Measurements from ENCODE around the gene LEPROT.
"Not testable (repeated sequence)": the region's sequence is repeated elsewhere in the genome, so short reads cannot be mapped to it uniquely, and the experiment has no call there.

Gene LEPROT

GRCh38 chr1:65440915-65441314 lies 20.4 kb downstream of the LEPROT start:
- no peak for DNase-seq

- no peak for DNase-seq
Measured at GRCh38 chr1:65441464-65441863, 21.0 kb downstream of the LEPROT start.

GRCh38 chr1:65442442-65442841 lies 22.0 kb downstream of the LEPROT start:
- DNase-seq = no peak

DNA sequence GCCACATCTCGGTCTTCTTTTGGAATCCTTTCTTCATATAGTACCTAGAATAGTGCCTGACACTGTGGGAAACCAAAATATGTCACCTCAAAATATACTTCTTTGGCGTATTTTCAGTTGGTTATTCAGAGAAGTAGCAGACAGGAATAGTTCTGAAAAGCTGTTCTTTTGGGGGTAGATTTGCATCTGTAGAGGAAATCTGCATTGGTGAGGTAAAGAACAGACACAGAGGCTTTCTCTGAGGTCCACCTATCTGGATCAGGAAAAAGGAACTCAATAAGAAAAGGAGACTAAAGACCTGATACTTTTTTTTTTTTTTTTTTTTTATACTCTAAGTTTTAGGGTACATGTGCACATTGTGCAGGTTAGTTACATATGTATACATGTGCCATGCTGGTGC lies 23.2 kb downstream of the LEPROT start:
- DNase-seq = no peak

- DNase-seq = no peak
Measured at GRCh38 chr1:65444128-65444640, 23.7 kb downstream of the LEPROT start.

- no peak for DNase-seq
Measured at GRCh38 chr1:65445837-65446236, 25.4 kb downstream of the LEPROT start.

GRCh38 chr1:65449214-65449823 lies 28.9 kb downstream of the LEPROT start:
- DNase-seq = no peak

DNA sequence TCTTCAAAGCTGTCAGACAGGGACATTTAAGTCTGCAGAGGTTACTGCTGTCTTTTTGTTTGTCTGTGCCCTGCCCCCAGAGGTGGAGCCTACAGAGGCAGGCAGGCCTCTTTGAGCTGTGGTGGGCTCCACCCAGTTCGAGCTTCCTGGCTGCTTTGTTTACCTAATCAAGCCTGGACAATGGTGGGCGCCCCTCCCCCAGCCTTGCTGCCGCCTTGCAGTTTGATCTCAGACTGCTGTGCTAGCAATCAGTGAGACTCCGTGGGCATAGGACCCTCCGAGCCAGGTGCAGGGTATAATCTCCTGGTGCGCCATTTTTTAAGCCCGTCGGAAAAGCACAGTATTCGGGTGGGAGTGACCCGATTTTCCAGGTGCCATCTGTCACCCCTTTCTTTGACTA lies 35.2 kb downstream of the LEPROT start:
- not testable (repeated sequence) for DNase-seq

DNA sequence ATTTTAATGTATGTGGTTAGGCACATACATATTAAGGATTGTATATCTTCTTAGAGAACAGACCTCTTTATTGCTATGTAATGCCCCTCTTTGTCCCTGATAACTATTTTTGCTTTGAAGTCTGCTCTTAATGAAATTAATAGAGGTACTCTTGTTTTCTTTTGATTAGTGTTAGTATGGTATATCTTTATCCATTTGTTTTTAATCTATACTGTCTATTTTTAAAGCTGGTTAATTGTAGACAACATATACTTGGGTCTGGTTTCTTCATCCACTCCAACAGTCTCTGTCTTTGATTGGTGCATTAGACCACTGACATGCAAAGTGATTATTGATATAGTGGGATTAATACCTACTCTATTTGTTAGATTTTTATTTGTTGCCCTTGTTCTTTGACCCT lies 36.0 kb downstream of the LEPROT start:
- no peak for DNase-seq

GRCh38 chr1:65457868-65458267 lies 37.4 kb downstream of the LEPROT start:
- no peak for DNase-seq

DNA sequence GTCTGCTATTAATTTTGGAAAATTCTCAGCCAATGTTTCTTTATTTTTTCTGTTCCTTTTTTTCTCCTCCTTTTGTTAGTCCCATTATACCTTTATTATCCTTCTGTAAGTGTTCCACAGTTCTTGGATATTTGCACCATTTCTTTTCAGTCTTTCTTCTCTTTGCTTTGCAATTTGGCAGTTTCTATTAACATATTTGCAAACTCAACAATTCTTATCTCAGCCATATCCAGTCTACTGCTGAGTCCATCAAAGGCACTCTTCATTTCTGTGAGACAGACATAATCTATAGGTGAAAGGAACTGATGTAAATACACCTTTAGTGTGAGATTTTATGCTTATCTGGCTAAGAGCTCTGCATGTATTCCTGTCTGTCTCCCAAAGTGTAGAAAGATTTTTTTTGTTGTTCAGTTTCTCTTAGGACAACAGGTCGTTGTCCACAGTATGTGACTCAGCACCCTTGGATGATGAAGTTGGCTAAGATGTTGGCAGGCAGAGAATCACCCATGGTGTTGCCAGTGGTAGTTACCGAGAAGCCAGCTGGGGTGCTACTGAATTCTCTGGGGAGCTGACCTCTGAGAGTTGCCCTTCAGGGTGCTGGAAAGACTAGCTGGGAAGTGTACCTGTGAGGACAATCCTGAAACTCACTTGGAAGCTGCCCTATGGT lies 38.4 kb downstream of the LEPROT start:
- no peak for DNase-seq

DNA sequence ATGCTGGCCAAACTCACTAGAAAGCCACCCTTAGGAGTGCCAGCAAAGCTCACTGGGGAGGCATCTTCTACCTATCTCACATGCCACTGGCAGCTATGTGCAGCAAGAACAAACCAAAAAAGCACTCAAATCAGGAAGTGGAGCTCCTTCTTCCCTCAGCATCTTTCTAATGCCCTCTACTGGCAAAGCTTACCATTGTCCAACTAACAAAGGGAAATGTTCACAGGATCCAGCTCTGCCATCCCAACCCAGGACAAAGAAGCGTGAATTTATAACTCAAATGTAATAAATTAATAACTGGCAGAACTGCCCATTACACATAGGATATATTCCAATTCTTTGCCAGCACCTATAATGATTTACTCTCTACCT lies 38.9 kb downstream of the LEPROT start:
- DNase-seq = no peak

- DNase-seq = not testable (repeated sequence)
Measured at GRCh38 chr1:65465837-65466236, 45.4 kb downstream of the LEPROT start.

GRCh38 chr1:65467536-65467935 lies 47.1 kb downstream of the LEPROT start:
- DNase-seq = peak; percentile 3

DNA sequence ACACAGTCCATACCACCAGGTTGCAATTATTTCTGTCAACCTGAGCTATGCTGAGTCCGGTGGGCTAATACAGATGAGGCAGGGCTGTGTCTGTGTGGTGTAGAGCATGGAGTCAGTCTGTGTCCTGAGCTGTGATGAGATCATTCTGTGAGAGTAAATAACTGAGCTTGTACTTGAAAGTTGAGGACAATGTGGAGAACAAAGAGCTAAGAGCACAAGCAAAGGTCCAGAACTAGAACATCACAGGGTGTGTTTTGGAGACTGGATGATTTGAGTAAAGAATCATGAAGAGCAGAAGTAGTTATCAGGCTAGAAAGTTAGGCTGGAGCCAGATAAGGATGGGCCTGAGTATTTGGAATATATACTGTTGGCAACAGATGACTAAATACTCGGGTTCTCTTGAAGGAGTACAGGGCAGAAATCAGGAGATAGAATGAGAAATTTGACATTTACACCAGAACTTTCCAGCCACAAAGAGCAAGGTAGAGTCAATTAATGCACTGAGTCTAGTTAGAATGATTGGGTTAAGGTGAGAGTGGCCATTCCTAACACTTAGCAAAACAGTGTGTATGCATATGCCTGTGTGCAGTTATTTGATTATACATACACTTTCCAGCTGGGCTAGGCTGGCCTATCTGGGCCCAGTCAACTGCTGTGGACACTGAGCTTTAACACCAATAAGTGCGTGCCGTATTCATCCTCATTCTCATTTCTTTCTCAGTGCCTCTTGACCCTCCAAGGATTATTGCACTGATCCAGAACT lies 48.8 kb downstream of the LEPROT start:
- DNase-seq = no peak

- DNase-seq = peak; percentile 56
Measured at GRCh38 chr1:65469889-65470340, 49.4 kb downstream of the LEPROT start.

GRCh38 chr1:65470766-65471165 lies 50.3 kb downstream of the LEPROT start:
- DNase-seq = no peak

DNA sequence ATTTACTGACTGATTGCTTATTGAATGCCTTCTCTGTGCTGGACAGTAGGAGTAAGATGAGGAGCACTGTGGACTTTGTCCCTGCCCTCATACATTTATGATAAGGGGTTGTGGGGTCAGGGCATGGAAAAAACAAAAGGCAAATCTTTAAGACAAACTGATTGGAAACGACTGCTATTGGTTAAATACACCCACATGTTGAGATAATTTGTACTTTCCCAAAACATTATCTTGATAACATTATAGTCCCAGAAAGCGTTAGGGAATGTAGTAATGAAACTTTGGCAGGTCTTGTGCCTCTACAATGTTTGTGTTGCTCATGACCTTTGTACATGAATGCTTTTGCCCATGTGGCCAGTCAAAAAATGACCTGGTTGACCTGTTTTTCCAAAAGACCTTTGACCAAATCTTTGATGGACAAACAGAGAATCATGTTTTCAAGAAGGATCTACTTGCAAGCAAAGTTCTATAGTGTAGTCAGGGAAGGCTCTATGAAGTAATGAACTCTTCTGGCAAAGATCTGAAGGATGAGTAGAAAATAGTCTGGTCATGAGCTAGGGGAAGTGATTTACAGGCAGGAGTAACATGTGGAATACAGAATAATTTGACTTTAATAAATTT lies 50.9 kb downstream of the LEPROT start:
- no peak for DNase-seq

DNA sequence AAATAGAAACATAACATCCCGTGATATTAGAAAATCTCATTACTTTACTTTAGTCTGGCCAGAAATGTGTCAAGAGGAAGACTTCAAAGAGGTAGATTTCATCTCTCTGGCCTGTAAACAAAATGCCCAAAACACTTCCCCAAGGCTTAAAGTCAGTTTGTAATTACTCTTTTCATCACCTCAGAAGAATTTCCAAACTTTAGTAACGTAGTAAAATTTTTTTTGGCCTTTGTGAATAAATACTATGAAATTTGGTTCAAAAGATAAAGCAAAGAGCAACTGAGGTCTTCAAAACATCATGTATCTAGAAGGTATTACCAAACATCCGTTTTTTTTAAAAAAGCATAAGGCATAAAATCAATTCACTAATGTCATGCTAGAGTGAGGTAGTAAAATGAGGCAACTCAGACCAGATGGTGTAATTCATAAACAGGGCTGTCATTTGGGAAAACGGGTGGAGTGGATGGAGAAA lies 51.4 kb downstream of the LEPROT start:
- no peak for DNase-seq

- DNase-seq = no peak
Measured at GRCh38 chr1:65476327-65476726, 55.9 kb downstream of the LEPROT start.

DNA sequence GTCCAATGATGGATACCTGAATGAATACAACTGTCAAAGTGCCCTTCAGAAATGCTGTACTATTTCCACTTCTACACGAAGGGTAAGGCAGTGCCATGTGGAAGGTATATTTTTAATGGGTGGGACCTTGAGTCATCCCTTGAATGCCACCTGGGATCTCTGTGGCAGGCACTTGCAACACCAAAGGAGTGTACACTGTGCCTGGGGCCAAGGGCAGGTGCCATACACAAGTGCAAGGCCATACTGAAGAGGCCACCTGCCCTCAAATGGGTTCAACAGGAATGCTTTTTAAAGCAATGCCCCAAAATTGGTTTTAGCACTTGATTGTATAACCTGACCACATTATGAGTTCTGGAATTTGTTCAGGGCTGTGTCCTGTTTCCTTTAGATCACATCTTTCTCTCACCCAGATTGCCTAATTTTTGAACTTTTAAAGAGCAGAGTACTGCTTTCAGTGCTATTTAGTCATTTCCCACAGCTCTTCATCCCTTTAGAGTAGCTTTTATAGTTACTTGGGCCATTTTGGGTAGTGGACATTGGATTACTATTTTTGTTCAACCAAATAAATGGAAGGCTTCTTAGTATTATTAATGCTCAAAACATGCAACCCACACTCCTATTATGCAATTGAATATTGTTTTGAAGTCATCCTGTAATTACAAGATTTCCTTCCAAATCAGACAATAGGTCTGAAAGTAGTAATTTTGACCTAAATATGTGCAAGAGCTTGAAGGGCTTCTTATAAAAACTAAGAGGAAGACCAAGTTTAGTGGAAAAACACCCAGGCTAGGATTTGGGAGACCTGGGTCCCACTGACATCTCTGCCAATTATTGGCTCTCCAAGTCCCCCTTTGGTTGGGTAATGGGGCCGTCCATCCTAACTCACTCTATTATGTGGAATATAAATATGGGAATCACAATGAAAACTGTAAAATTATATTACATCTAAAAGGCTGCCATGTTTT lies 57.2 kb downstream of the LEPROT start:
- no peak for DNase-seq

DNA sequence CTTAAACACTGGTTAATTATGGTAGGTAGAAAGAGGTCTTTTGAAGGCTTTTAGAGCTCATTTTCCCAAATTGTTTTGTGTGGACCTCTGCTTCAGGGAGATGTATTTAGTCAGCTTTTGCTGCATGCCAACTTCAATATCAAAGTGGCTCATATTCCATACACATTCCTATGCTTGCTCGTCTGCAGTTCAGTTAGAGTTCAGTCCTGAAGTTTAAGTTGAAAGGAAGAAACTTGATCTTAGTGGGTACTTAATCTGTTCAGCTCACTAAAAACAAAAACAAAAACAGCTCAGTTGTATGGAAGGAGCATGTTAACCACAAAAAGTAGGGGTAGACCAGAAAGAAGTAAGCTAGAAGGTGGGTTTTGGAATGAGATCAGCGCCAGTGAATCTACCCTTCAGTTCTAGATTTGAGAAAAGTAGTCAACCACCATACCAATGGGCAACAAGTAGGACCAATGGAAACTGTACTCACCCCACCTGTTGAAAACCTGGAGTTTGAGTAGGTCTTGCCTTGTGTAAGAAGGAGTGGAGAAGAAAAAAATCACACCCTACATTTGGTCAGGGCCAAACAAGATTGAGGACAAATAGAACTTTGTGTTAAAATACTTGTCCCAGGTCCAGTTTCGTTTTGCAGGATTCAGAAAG lies 58.0 kb downstream of the LEPROT start:
- DNase-seq = no peak

All from SHP77 treated with DMSO at 0.1 percent for 48 hours (cell line).